DND-41 (cell line): ENCODE results near the gene UNC13B.

Source experiments
- CTCF ChIP-seq: IDR thresholded peaks from 2 replicates; pipeline ENCODE4 v1.5.1; 2012; ENCODE audit warnings: borderline replicate concordance, low read length, moderate library complexity, mild to moderate bottlenecking; ENCODE audit not compliant: poor library complexity, severe bottlenecking; ENCODE audit errors: extremely low read depth
- EZH2 ChIP-seq: IDR thresholded peaks from 3 replicates; pipeline ENCODE4 v1.6.1; 2012; ENCODE audit warnings: borderline replicate concordance, low read depth, mild to moderate bottlenecking, moderate library complexity, low read length, inconsistent platforms; ENCODE audit not compliant: severe bottlenecking

- no peak for TF ChIP-seq EZH2
- no peak for TF ChIP-seq CTCF
These were observed 260.9 kb downstream of the UNC13B start for GRCh38 chr9:35422753-35423152.
